NCI-H748 treated with DMSO at 0.1 percent for 48 hours (cell line): ENCODE data around the gene WDR43.

Experiments
- DNase-seq: peaks from one replicate; lab custom pipeline; 2025; lab: John Stamatoyannopoulos, UW

Gene WDR43

GRCh38 chr2:28993206-28993960 is 98.9 kb downstream of the WDR43 start:
- DNase-seq: no peak

- DNase-seq: no peak
Measured at GRCh38 chr2:28994074-28994473, 99.6 kb downstream of the WDR43 start.

GRCh38 chr2:28994679-28995078 is 100.2 kb downstream of the WDR43 start:
- DNase-seq: no peak

- DNase-seq: no peak
Measured at GRCh38 chr2:28995765-28996750, 101.6 kb downstream of the WDR43 start.

- no peak for DNase-seq
Measured at GRCh38 chr2:28997237-28997846, 102.9 kb downstream of the WDR43 start.
